Caco-2 (cell line): ENCODE data around the gene CDIP1. TPM values are rescaled to one million over a fixed set of nuclear protein-coding genes. Genes with fewer than 3 reads are reported as not detected.

Experiments
- total RNA-seq: library from RNA; stranded (reverse); gene quantifications from 2 replicates; pipeline ENCODE4 v1.2.3, GENCODE V29; 2022

Gene CDIP1
- total RNA-seq, 1 experiment from 2014 or later = 51.7 TPM

Other genes starting within 250 kb of the CDIP1 start
- gene GLIS2, start 222.7 kb downstream of the CDIP1 start, total RNA-seq = 12.3 and 13.1 TPM in 2 replicates
- 74.1 and 76.5 TPM in 2 replicates for gene PAM16, start 187.5 kb downstream of the CDIP1 start, total RNA-seq
- gene VASN, start 166.9 kb downstream of the CDIP1 start, total RNA-seq = 2.7 and 2.8 TPM in 2 replicates
- gene CORO7, start 122.2 kb downstream of the CDIP1 start, total RNA-seq = 23.1 and 33.4 TPM in 2 replicates
- gene DNAJA3, start 112.9 kb downstream of the CDIP1 start, total RNA-seq = 77.1 and 79.6 TPM in 2 replicates
- gene NMRAL1, start 64.1 kb downstream of the CDIP1 start, total RNA-seq = 68.3 and 71.1 TPM in 2 replicates
- 35.7 and 36.7 TPM in 2 replicates for gene HMOX2, start 62.4 kb downstream of the CDIP1 start, total RNA-seq
- gene C16orf96, start 17.6 kb upstream of the CDIP1 start, total RNA-seq = 0.11 and 0.19 TPM in 2 replicates
- 32.4 and 36.2 TPM in 2 replicates for gene UBALD1, start 76.1 kb upstream of the CDIP1 start, total RNA-seq
- 67.1 and 72.3 TPM in 2 replicates for gene MGRN1, start 86.1 kb upstream of the CDIP1 start, total RNA-seq
- 27.9 and 31.3 TPM in 2 replicates for gene NUDT16L1, start 154.8 kb upstream of the CDIP1 start, total RNA-seq
- 27.4 and 28.1 TPM in 2 replicates for gene ANKS3, start 195.5 kb upstream of the CDIP1 start, total RNA-seq
- gene DNAAF8, start 195.8 kb upstream of the CDIP1 start, total RNA-seq = 0.54 TPM in 1 of 2 replicates, not detected in the other
- gene ZNF500, start 228.4 kb upstream of the CDIP1 start, total RNA-seq = 12.9 and 13.3 TPM in 2 replicates
- gene SEPTIN12, start 249.6 kb upstream of the CDIP1 start, total RNA-seq = not detected in 2 replicates